ENCODE results near the gene C10orf120.

The C10orf120 gene

GRCh38 chr10:122699796-122700455, at the start of gene C10orf120:
Gene C10orf120 (minus strand): TSS chr10:122699846. CDS start chr10:122699790, 56 bp downstream.
- no peak for DNase-seq (ENCODE audit: low read depth)

DNA sequence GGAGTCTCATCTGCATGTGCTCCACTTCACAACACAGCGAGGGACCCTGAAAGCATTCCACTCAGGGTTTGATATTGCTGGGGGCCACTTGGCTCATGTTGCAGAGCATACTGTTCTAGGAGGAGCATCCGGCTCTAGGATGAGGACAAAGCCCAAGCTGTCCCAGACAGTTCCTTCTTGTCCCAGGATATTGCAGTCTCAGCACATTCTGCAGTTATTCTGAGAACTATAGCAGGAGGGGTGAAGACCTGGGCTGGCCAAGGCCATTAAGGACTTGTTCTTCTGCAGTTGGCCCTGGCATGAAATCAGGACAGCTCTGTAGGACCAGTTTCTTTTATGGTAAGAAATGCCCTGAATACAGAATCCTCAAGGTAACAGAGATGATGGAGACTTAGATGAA, 48.9 kb upstream of the C10orf120 start:
- DNase-seq (ENCODE audit: low read depth), result no peak

GRCh38 chr10:122746408-122746807, 46.8 kb upstream of the C10orf120 start:
- no peak for DNase-seq (ENCODE audit: low read depth)

GRCh38 chr10:122744257-122744656, 44.6 kb upstream of the C10orf120 start:
- no peak for DNase-seq (ENCODE audit: low read depth)

GRCh38 chr10:122740640-122741039, 41.0 kb upstream of the C10orf120 start:
- no peak for DNase-seq (ENCODE audit: low read depth)

- no peak for DNase-seq (ENCODE audit: low read depth)
Observed at GRCh38 chr10:122738031-122738430, 38.4 kb upstream of the C10orf120 start.

DNA sequence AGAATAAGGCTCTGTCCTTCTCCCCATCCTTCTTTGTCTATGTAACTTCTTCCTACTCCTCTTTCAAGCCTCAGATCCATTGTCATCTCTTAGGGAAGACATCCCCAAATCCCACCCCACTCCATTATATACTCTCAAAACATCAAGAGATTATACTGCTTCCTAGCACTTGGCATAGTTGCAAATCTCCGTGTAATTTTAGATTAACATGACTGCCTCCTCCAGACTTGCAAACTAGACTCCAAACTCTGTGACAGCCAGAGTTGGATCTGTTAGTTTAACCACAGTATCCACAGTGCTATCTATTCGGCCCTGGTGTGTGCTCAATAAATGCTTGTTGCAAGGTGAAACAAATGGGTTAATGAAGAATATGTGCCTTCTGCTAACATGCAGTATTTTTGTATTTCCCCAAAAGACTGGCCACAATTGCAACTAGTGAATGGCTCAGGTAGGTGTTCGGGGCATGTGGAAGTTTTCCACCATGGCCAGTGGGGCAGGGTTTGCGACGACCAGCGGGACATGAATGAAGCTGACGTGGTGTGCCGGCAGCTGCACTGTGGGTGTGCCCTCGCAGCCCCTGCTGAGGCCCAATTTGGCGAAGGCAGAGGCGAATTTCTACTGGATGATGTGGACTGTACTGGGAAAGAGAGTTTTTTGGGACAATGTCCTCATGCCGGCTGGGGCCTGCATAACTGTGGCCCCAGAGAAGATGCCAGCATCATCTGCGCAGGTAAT, 34.5 kb upstream of the C10orf120 start:
- DNase-seq (ENCODE audit: low read depth), result no peak

GRCh38 chr10:122733443-122733842, 33.8 kb upstream of the C10orf120 start:
- no peak for DNase-seq (ENCODE audit: low read depth)

GRCh38 chr10:122730238-122730637, 30.6 kb upstream of the C10orf120 start:
- DNase-seq (ENCODE audit: low read depth), result no peak

DNA sequence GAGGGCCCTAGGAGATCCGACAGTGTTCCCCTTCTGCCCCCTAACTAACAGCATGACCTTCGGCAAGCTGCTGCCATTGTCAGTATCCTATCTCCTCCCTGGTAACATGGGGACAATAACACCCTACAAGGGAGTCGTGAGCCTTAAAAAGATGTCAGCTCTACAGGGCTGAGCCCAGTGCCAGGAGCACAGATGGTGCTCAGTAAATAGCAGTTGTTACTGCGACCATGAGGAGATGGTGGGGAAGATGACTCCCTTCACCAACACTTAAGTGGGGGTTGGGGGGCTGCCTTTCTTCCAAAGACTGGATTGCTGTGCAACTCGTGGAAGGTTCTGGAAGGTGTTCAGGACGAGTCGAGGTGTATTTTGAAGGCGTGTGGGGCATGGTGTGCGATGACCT, 29.5 kb upstream of the C10orf120 start:
- DNase-seq (ENCODE audit: low read depth), result no peak

DNA sequence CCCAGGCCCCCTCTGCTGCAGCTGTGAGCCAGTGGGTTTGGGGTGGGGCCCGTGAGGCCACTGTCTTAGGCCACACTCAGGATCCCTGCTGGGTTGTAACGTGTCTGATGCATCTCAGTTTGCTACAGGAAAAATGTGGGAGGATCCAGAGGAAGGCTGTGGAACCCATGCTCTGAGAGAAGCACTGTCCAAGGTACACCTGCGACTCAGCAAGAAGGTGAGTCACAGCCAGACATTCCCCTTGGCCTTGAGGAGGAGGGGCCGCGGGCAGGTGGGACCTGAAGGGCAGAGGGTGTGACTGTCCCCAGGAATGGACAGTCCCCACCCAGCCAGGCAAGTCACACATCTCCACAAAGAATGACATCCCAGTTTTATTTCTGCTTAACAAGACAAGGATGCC, 27.8 kb upstream of the C10orf120 start:
- no peak for DNase-seq (ENCODE audit: low read depth)

GRCh38 chr10:122725768-122726167, 26.1 kb upstream of the C10orf120 start:
- DNase-seq (ENCODE audit: low read depth), result no peak

DNA sequence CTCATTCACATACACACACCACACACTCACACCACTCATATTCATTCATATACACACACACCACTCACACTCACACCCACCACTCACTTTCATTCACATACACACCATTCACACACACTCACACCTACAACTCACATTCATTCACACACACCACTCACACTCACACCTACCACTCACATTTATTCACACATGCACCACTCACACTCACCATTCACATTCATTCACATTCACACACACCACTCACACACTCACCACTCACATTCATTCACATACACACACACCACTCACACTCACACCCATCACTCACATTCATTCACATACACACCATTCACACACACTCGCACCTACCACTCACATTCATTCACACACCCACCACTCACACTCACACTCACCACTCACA, 25.4 kb upstream of the C10orf120 start:
- DNase-seq (ENCODE audit: low read depth), result no peak

DNA sequence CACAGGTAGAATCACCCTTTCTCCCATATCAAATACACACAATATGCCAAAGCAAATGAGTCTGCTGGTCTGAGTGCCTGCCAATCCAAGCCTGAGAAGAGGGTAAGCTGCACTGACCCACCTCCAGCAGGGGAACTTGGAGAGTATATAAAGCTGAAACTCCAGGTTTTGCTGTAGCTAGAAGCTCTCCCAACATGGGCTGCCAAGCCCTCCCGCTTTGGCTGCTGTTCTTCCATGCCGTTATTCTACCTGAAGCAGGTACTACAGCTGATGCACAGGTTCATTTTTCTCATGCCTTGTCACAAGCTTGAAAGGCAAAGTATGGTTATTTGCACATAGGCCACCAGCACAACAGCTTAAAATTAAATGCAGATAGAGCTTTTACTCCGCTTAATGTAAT, 21.5 kb upstream of the C10orf120 start:
- no peak for DNase-seq (ENCODE audit: low read depth)

- DNase-seq (ENCODE audit: low read depth), result no peak
Observed at GRCh38 chr10:122716025-122716424, 16.4 kb upstream of the C10orf120 start.

DNA sequence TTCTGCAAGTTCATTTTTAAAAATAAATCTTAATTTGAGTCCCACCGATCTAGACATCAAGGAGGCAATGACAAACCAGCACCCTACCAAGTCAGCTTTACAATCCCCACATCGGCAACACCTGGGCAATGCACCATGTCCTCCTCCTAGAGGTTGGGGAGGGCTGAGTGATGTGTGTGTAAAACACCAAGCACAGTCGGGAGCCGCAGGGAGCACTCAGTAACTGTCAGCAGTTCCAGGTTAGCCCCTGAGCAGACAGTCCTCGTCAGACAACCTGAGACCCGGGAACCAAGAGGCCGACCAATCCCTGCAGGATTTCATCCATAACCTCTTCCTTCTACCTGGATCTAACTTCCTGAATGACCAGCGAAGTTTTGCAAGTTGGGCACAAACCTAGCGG, 15.9 kb upstream of the C10orf120 start:
- DNase-seq (ENCODE audit: low read depth), result no peak

GRCh38 chr10:122713091-122713885, 13.6 kb upstream of the C10orf120 start:
- no peak for DNase-seq (ENCODE audit: low read depth)

DNA sequence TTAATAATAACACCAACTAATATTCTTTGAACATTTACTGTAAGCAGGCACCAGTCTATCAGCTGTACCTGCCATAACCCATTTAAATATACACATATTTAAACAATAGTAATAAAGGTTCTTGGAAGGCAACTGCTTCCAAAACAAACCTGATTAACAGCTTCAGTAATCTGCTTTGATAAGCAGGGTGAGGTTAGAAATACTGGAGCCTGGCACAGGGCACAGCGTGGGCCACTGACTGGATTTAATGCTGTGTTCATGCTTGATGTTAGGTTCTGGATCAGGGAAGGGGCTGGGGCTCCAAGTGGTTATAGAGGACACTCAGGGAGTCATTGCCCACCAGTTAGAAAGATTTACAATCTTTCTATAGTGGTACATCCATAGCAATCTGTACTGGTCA, 10.9 kb upstream of the C10orf120 start:
- no peak for DNase-seq (ENCODE audit: low read depth)

DNA sequence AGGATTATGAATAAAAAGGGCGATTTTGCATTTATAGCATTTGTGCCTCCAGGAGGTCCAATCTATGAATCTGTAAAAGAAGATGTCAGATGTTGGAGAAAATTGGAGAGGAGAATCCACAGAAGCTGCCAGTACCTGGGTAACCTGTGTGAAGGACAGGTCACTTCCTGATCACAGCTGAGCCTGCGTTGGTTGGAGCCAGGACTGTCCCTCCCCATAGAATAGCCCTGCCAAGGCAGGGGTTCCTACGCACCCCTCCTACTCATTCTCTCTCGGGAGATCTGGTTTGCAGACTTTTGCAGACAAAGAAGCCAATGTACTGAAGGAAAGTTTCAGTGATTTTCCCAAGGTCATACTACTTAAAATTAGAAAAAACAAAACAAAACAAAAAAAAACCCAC, 10.3 kb upstream of the C10orf120 start:
- no peak for DNase-seq (ENCODE audit: low read depth)

GRCh38 chr10:122707535-122707934, 7.9 kb upstream of the C10orf120 start:
- no peak for DNase-seq (ENCODE audit: low read depth)

DNA sequence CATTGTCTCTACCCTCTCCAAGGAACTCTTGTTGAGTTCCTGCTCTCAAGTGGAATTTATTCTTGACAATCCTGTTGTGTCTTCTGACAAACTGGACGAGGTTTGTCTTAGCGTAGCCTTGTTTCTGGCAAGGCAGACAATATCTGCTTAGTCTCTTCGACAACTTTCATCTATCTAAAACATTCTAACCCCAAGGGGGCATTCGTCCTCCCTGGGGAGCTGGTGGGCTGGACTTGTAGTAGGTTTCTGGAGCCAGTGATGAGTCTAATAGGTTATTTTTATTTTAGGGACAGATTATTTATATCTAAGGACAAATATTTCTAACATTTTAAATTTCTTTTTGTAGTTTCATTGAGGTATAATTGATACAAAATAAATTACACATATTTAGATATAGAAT, 7.3 kb upstream of the C10orf120 start:
- no peak for DNase-seq (ENCODE audit: low read depth)

GRCh38 chr10:122706467-122706866, 6.8 kb upstream of the C10orf120 start:
- no peak for DNase-seq (ENCODE audit: low read depth)

All from fibroblast of gingiva (primary cell).